HUES6 (cell line): Measurements from ENCODE around the gene TBCA.
"Not testable (repeated sequence)": the region's sequence is repeated elsewhere in the genome, so short reads cannot be mapped to it uniquely, and the experiment has no call there.

ENCODE experiments used
- H3K27ac ChIP-seq: 2 replicates; pipeline ENCODE4 v1.7.0; 2013; ENCODE audit warnings: low read depth, mild to moderate bottlenecking, low read length, inconsistent platforms
- H3K27me3 ChIP-seq: 2 replicates; pipeline ENCODE4 v1.6.1; 2013; ENCODE audit warnings: low read length; ENCODE audit not compliant: control insufficient read depth, insufficient read depth
- H3K36me3 ChIP-seq: 2 replicates; pipeline ENCODE4 v1.6.1; 2013; ENCODE audit warnings: low read length; ENCODE audit not compliant: control insufficient read depth, insufficient read depth
- H3K4me1 ChIP-seq: 2 replicates; pipeline ENCODE4 v1.6.1; 2013; ENCODE audit warnings: low read length; ENCODE audit not compliant: control insufficient read depth, insufficient read depth
- H3K4me3 ChIP-seq: 2 replicates; pipeline ENCODE4 v1.5.1; 2013; ENCODE audit warnings: low read depth, low read length
- H3K9ac ChIP-seq: one replicate; pipeline ENCODE4 v1.6.1; 2013; ENCODE audit warnings: mild to moderate bottlenecking, low read length
- H3K9me3 ChIP-seq: 2 replicates; pipeline ENCODE4 v1.6.1; 2013; ENCODE audit warnings: low read depth, low read length; ENCODE audit not compliant: control insufficient read depth, insufficient read depth

Gene TBCA

DNA sequence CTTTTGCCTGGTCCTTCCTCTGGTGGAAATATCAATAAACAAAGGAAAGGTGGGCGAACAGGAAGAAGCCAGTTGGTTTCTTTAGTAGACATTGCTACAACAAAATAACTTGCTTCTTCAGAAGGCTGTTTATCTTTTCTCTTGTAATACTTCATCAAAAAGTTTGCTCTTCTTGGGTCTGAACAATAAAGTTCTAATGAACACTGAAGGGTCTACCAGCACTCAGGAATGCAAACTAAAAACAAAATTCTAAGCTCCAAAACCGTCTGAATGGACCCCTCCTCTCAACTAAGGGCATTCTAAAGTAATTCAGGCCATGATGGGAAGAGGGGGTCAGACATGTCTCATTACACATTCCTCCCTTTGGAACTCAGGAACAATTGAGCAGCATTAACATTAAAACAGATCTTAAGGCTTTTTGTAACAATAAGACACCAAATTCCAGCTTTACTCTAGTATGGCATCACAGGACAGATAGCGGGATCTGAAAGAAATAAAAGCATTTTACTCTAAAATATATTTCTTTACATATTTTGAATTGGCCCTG lies 2.3 kb downstream of the TBCA start:
- Histone ChIP-seq H3K4me3 (peak overlapping the region; percentile 73), H3K9me3 (no peaks in the 10 kb centered on the region), H3K9ac (peak overlapping the region; percentile 97), H3K27me3 (no peaks in the 10 kb centered on the region), H3K4me1 (peaks cover 24% of the 10 kb centered on the region), H3K27ac (peak overlapping the region; percentile 92; the same call in 1 of the 2 replicates), H3K36me3 (peaks cover 39% of the 10 kb centered on the region)

DNA sequence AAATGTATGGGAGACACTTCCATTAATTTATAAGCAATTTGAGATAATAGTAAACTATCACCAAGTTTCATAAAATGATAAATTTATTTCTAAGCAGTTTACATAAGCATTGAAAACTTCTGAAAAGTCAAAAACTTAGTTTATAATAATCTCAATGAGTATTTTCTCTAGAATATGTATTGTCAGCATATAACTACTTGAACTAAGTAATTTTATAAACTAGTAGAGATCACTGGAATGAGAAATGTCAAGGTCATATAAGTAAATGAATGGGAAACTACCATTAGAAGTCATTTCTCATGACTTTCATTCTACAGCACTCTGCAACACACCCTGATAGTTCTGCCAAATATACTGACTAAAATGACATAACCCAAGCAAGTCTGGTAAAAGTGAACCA lies 3.4 kb downstream of the TBCA start:
- H3K27ac ChIP-seq = 0 out of 2 replicates have a peak overlapping the region, but pooled peaks have one; percentile 92
- peaks cover 49% of the 10 kb centered on the region for H3K36me3 ChIP-seq
- H3K4me3 ChIP-seq = peak overlapping the region; percentile 73
- peaks cover 24% of the 10 kb centered on the region for H3K4me1 ChIP-seq
- no peaks in the 10 kb centered on the region; the same call in 1 of the 2 replicates for H3K9me3 ChIP-seq
- peak overlapping the region; percentile 97 for H3K9ac ChIP-seq
- no peaks in the 10 kb centered on the region for H3K27me3 ChIP-seq

DNA sequence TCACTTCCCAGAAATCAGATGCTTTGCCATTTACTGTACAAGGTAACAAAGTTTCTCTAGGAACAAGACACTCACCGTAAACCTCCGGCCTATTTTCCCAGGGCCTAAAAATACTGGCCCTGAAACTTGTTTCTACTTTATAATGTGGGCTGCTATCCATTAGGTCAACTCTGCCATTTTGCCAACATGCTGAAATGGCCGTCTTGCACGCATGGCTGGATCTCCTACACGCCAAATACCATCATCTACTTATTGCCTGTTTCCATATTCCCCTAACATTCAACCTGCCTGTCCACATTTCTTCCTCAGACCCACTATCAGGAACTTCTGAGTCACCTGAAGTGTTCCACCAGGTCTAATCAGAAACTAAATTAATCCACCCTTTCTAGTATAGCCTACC lies 4.7 kb downstream of the TBCA start:
- Histone ChIP-seq H3K27me3 (no peaks in the 10 kb centered on the region), H3K4me3 (no peak overlapping the region), H3K9ac (no peak overlapping the region), H3K27ac (no peak overlapping the region), H3K36me3 (peaks cover 60% of the 10 kb centered on the region), H3K4me1 (peaks cover 19% of the 10 kb centered on the region), H3K9me3 (no peaks in the 10 kb centered on the region; the same call in 1 of the 2 replicates)

DNA sequence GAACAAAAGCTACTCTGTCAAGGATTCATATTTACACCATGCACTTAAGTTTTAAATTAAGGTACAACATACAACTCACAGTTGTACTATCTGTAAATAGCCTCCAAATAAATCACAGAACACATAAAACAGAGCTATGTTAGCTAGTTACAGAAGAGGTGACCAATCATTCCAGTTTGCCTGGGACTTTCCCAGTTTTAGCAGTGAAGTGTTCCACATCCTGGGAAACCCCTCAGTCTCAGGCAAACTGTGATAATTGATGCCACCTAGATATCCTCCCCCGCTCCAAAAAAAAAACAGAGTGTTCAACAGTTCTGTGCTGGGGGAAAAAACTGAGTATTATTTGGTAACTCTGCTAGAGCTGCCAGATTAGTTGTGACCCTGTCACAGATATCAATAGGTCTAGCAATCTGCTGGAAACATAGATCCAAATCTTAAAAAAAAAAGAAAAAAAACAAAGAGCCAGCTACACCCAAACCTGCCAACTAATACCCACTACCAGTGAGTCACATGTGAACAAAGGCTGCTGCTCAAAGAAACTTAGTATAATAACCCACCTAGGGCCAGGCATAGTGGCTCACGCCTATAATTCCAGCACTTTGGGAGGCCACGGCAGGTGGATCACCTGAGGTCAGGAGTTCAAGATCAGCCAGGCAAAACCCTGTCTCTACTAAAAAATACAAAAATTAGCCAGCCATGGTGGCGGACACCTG lies 5.7 kb downstream of the TBCA start:
- Histone ChIP-seq H3K36me3 (peaks cover 65% of the 10 kb centered on the region), H3K27me3 (no peaks in the 10 kb centered on the region), H3K4me3 (no peak overlapping the region), H3K4me1 (peaks cover 18% of the 10 kb centered on the region), H3K9me3 (peaks cover 2% of the 10 kb centered on the region; the same call in 1 of the 2 replicates), H3K27ac (no peak overlapping the region), H3K9ac (no peak overlapping the region)

DNA sequence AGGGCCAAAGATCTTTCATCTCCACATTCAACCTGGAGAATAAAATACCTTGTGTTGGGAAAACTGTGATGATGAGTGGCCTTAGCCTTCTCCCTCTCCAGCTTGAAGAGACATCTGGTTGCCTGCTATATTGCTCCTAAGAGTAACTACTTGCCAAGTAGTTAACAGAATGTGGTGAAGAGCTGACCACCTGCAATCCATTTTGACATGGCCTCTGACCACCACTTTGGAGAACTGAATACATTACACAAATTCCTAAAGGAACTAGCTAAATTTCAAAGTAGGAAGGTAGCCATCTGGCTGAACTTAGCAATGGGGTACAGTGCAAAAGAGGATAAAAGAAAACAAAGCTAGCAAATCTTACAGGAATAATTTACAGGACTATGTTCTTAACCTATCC lies 7.2 kb downstream of the TBCA start:
- no peaks in the 10 kb centered on the region for H3K27me3 ChIP-seq
- H3K27ac ChIP-seq = no peak overlapping the region
- H3K9me3 ChIP-seq = peaks cover 11% of the 10 kb centered on the region; the same call in 1 of the 2 replicates
- H3K4me3 ChIP-seq = no peak overlapping the region
- H3K9ac ChIP-seq = no peak overlapping the region
- H3K4me1 ChIP-seq = peaks cover 18% of the 10 kb centered on the region
- peaks cover 73% of the 10 kb centered on the region for H3K36me3 ChIP-seq

DNA sequence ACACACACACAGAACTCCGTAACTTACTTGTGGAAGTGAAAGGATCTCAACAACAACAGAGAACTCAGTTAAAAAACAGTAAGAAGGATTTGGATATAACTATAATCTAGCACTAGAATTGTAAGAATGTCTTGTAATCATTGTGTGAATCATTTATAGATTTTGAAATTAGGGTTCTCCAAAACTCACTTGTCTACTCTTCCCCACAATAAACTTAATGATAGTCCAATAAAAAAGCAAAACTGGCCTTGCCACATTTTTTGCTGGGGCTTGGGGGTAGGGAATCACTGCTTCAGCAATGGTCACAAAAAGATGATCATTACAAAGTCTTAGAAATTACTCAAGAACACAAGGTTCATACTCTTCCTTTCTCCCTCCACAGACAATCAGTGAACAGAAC lies 8.8 kb downstream of the TBCA start:
- peaks cover 23% of the 10 kb centered on the region; the same call in 1 of the 2 replicates for H3K9me3 ChIP-seq
- H3K27ac ChIP-seq = no peak overlapping the region
- no peaks in the 10 kb centered on the region for H3K27me3 ChIP-seq
- H3K36me3 ChIP-seq = peaks cover 71% of the 10 kb centered on the region
- no peak overlapping the region for H3K4me3 ChIP-seq
- peaks cover 6% of the 10 kb centered on the region for H3K4me1 ChIP-seq
- H3K9ac ChIP-seq = no peak overlapping the region

DNA sequence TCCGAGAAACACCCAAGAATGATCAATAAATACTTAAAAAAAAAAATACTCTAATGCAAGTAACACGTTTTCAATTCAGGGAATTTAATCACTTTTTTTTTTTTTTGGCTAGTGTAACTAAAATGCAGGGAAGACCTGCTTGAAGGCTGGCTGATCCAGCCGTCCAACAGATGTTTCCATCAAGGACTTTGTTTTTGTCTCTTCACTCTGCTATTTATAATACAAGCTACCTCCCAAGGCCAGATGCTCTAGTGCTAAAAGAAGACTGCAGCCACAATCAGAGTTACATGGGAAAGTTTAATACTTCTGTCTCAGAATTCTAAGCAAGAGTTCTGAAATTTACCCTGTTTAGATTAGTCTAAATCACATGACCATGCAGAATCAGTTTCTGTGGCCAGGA lies 14.5 kb downstream of the TBCA start:
- no peak overlapping the region for H3K9ac ChIP-seq
- peaks cover 54% of the 10 kb centered on the region for H3K36me3 ChIP-seq
- H3K9me3 ChIP-seq = peaks cover 52% of the 10 kb centered on the region
- no peak overlapping the region for H3K27ac ChIP-seq
- H3K4me1 ChIP-seq = no peaks in the 10 kb centered on the region; the same call in 1 of the 2 replicates
- H3K4me3 ChIP-seq = no peak overlapping the region
- no peaks in the 10 kb centered on the region for H3K27me3 ChIP-seq

DNA sequence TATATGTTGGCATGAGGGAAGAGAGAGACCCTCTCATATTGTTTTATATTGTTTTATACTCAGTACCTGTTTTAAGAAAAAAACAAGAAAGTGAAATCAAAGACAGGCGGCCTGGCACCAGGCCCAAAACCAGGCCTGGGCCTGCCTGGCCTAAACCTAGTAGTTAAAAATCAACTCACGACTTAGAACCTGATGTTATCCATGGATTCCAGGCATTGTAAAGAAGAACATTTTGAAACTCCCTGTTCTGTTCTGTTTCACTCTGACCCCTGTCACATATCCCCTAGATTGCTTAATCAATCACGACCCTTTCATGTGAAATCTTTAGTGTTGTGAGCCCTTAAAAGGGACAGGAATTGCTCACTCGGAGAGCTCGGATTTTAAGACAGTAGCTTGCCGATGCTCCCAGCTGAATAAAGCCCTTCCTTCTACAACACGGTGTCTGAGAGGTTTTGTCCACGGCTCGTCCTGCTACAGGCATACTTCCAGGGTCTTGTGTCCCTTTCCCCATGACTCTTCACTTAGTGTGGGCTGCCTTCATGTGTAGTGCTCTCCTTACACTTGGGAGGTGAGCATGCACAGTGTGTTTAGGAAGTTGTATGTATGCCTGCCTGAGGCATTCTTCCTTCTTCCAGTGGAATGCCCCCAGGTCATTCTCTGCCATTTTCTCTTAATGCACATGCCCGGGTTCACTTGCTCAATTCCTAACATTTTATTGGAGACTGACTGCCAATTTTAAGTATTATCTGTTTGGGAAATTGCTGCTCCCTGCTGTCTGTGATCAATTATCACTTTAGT lies 17.8 kb downstream of the TBCA start:
- Histone ChIP-seq H3K4me1 (no peaks in the 10 kb centered on the region; the same call in 1 of the 2 replicates), H3K36me3 (peaks cover 37% of the 10 kb centered on the region), H3K27ac (no peak overlapping the region)

DNA sequence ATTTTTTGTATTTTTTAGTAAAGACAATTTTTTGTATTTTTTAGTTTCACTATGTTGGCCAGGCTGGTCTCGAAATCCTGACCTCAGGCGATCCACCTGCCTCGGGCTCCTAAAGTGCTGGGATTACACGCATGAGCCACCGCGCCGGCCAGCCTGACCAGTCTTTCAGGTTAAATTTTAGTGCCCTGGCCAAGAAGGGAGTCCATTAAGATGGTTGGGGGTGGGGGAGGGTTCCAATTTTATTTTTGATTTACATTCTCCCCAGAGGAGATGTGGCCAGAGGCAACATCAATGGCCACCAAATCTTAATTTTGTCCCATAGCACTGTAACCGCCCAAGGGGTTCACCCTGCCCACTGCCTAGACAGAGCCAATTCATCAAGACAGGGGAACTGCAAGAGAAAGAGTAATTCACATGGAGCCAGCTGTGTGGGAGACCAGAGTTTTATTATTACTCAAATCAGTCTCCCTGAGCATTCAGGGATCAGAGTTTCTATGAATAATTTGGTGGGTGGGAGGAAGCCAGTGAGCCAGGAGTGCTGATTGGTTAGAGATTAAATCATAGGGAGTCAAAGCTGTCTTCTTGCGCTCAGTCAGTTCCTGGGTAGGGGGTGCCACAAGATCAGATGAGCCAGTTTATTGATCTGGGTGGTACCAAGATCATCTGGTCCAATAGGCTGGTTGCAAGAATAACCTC lies 24.7 kb downstream of the TBCA start:
- H3K27me3 ChIP-seq = no peaks in the 10 kb centered on the region
- H3K9ac ChIP-seq = peak overlapping the region; percentile 31
- 0 out of 2 replicates have a peak, but pooled peaks cover under 1% of the 10 kb centered on the region for H3K36me3 ChIP-seq
- peak overlapping the region; percentile 37 for H3K4me3 ChIP-seq
- H3K27ac ChIP-seq = peak overlapping the region; percentile 44; the same call in 1 of the 2 replicates
- H3K4me1 ChIP-seq = peaks cover 47% of the 10 kb centered on the region
- no peaks in the 10 kb centered on the region for H3K9me3 ChIP-seq

More for the DNA sequence above, 17.8 kb downstream of the TBCA start:
- Histone ChIP-seq H3K9ac (no peak overlapping the region), H3K27me3 (no peaks in the 10 kb centered on the region), H3K9me3 (peaks cover 35% of the 10 kb centered on the region), H3K4me3 (no peak overlapping the region)

DNA sequence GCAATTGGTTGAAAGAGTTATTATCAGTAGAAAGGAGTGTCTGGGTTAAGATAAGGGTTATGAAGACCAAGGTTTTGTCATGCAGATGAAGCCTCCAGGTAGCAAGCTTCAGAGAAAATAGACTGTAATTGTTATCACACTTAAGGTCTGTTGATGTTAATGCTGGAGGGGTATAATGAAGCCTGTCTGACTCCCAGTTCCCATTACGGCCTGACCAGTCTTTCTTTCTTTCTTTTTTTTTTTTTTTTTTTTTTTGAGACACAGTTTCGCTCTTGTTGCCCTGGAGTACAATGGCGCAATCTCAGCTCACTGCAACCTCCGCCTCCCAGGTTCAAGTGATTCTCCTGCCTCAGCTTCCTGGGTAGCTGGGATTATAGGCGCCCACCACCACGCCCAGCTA lies 25.2 kb downstream of the TBCA start:
- not testable (repeated sequence) for H3K27me3 ChIP-seq, H3K9ac ChIP-seq, H3K36me3 ChIP-seq, H3K9me3 ChIP-seq
- Histone ChIP-seq H3K27ac (peak overlapping the region; percentile 44; the same call in 1 of the 2 replicates), H3K4me3 (0 out of 2 replicates have a peak overlapping the region, but pooled peaks have one; percentile 37), H3K4me1 (peaks cover 48% of the 10 kb centered on the region)
